ENCODE data around the gene INPP5E.

INPP5E gene

GRCh38 chr9:136485049-136486045 lies 45.7 kb upstream of the INPP5E start:
- TF ChIP-seq CTCF (IDR thresholded peaks at IDR 0.05; ENCODE audit: low read length, missing control alignments): peak; percentile 82
- peak; percentile 80 for DNase-seq (ENCODE audit: low read depth)
- no peak overlapping the region for H3K4me3 ChIP-seq (replicated peaks; ENCODE audit: low read depth, low read length)

GRCh38 chr9:136484153-136485048 lies 44.8 kb upstream of the INPP5E start:
- TF ChIP-seq CTCF (IDR thresholded peaks at IDR 0.05; ENCODE audit: low read length, missing control alignments): no peak
- DNase-seq (ENCODE audit: low read depth): no peak
- peak overlapping the region; percentile 72 for H3K4me3 ChIP-seq (replicated peaks; ENCODE audit: low read depth, low read length)

- TF ChIP-seq CTCF (IDR thresholded peaks at IDR 0.05; ENCODE audit: low read length, missing control alignments): no peak
- DNase-seq (ENCODE audit: low read depth): peak; percentile 84
- H3K4me3 ChIP-seq (replicated peaks; ENCODE audit: low read depth, low read length): peak overlapping the region; percentile 72
Measured at GRCh38 chr9:136483589-136484152, 44.0 kb upstream of the INPP5E start.

DNA sequence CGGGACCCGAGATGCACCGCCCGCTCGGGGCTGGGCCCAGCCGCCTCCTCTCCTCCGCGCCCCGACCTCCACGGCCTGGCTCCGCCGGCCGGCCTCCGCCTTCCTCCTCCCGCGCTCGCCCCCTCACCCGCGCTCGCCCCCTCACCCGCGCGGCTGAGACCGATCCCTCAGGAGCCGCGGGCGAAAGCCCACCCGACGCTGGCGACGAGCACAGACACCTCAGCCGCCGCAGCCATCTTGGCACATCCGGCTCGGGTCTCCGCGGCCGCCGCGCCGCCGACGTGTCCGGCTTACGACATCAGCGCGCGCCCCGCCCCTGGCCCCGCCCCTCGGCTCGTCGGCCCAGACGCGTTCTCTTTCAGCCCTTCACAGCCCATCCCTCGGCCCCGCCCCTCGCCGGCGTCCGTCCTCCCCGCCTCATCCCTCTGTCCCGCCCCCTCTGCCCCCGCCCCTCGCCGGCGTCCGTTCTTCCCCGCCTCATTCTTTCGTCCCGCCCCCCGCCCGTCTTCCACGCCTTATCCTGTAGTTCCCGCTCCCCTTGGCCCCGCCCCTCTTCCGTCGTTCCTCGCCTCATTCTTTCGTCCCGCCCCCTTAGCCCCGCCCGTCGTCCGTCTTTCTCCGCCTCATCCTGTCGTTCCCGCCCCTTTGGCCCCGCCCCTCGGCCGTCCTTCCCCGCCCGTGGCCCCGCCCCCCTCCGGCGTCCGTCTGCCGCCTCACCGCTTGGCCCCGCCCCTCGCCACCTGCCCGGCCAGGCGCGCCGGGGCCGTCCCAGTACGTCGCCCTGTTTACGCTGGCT lies 43.3 kb upstream of the INPP5E start, which contains the start of gene SEC16A:
TSS of gene SEC16A (minus strand) at position 248 of the 796 bp plus-strand sequence. CDS start 5,425 bp downstream, outside the sequence.
- peak; percentile 99 for DNase-seq (ENCODE audit: low read depth)
- TF ChIP-seq CTCF (IDR thresholded peaks at IDR 0.05; ENCODE audit: low read length, missing control alignments): no peak

GRCh38 chr9:136482046-136482792 lies 42.6 kb upstream of the INPP5E start:
- peak overlapping the region; percentile 96 for H3K4me3 ChIP-seq (replicated peaks; ENCODE audit: low read depth, low read length)
- peak; percentile 46 for DNase-seq (ENCODE audit: low read depth)
- TF ChIP-seq CTCF (IDR thresholded peaks at IDR 0.05; ENCODE audit: low read length, missing control alignments): no peak

More for the DNA sequence above, 43.3 kb upstream of the INPP5E start, which contains the start of gene SEC16A:
- peak within 1 kb of the TSS; percentile 96 for H3K4me3 ChIP-seq (replicated peaks; ENCODE audit: low read depth, low read length)

Measured in fibroblast of pulmonary artery (primary cell).